Activated B cell treated with CpG ODN at 0.5 μM for 24 hours (primary cell): ENCODE measurements around the gene CCDC154. TPM values are rescaled to one million over a fixed set of nuclear protein-coding genes. Genes with fewer than 3 reads are reported as not detected.

Source experiments
- ATAC-seq: fragments of 200-7000 bp; cut with Tn5 transposase; one replicate; pipeline ENCODE4 v1.10.0; 2021; ENCODE audit warnings: low read depth, mild to moderate bottlenecking, moderate library complexity
- CTCF ChIA-PET: fragments of 350-600 bp; sonication (Branson Sonifier 250); formaldehyde crosslinking; loops from one replicate; lab custom pipeline; 2021; ENCODE audit warnings: antibody characterized with exemption; lab: Charles Lee
- POLR2A ChIA-PET: fragments of 350-600 bp; sonication (Branson Sonifier 250); formaldehyde crosslinking; loops from one replicate; lab custom pipeline; 2021; ENCODE audit warnings: antibody characterized with exemption; lab: Charles Lee
- DNase-seq: peaks from one replicate; pipeline ENCODE4 v3.0.0; 2022
- H3K27ac Mint-ChIP-seq: one replicate; pipeline ENCODE4 v1.8.0; 2020; ENCODE audit warnings: mixed read lengths
- H3K27me3 Mint-ChIP-seq: one replicate; pipeline ENCODE4 v1.8.0; 2021; ENCODE audit warnings: mixed read lengths
- H3K36me3 Mint-ChIP-seq: one replicate; pipeline ENCODE4 v1.8.0; 2021; ENCODE audit warnings: low read depth, mixed read lengths
- H3K4me1 Mint-ChIP-seq: one replicate; pipeline ENCODE4 v1.8.0; 2021; ENCODE audit warnings: mixed read lengths
- H3K4me3 Mint-ChIP-seq: one replicate; pipeline ENCODE4 v1.8.0; 2020; ENCODE audit warnings: mild to moderate bottlenecking, mixed read lengths
- H3K9me3 Mint-ChIP-seq: one replicate; pipeline ENCODE4 v1.8.0; 2020; ENCODE audit warnings: mixed read lengths
- intact Hi-C: fragments of 100-400 bp; cut with micrococcal nuclease; formaldehyde crosslinking; loops from one replicate; pipeline ENCODE4 v1.15.1; 2024
- total RNA-seq: library from RNA; stranded (reverse); gene quantifications from 2 replicates; pipeline ENCODE4 v1.2.3, GENCODE V29; 2022
- TF ChIP-seq, protein P1 (sequence below): fragments of 200-600 bp; IDR thresholded peaks from one replicate; pipeline ENCODE4 v1.8.0; 2022; ENCODE audit warnings: antibody characterized with exemption, mild to moderate bottlenecking

Gene CCDC154
- total RNA-seq, 1 donor from 2014 or later: 6.7 TPM

DNA sequence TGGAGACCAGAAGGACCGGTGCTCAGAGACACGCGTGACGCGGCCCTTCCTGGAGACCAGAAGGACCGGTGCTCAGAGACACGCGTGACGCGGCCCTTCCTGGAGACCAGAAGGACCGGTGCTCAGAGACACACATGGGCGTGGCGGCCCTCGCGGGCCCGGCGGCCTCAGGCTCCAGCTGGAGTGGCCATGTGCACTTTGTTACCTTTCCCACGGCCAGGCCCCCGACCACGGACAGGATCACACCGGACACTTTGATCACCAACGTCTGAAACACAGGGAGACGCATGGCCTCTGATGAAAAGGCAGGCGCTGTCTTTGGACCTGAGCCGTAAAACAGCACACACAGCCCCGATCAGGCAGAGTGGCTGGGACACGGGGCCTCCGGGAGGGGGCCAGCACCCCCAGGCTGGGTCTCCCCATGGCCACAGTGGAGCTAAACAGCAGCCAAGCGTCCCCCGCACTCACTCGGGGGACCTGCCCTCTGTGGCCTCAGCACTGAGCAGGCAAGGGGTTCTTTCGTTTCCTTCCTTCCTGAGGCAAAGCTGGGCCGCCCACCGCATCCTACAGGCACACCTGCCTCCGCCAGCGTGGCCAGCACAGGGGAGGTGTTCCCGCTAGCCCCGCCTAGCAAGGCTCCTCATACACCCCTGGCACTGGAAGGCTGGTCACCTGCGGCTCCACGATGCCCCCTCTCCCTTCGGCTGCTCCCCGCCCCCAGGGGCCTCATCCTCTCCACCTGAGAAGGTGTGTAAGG is 13.3 kb upstream of the CCDC154 start:
- H3K36me3 Mint-ChIP-seq: peaks cover 53% of the 10 kb centered on the region
- peak overlapping the region; percentile 36 for H3K4me3 Mint-ChIP-seq
- no peaks in the 10 kb centered on the region for H3K27me3 Mint-ChIP-seq
- H3K9me3 Mint-ChIP-seq: no peaks in the 10 kb centered on the region
- ATAC-seq: no peak
- H3K27ac Mint-ChIP-seq: peak overlapping the region; percentile 99
- TF ChIP-seq, protein P1, sequence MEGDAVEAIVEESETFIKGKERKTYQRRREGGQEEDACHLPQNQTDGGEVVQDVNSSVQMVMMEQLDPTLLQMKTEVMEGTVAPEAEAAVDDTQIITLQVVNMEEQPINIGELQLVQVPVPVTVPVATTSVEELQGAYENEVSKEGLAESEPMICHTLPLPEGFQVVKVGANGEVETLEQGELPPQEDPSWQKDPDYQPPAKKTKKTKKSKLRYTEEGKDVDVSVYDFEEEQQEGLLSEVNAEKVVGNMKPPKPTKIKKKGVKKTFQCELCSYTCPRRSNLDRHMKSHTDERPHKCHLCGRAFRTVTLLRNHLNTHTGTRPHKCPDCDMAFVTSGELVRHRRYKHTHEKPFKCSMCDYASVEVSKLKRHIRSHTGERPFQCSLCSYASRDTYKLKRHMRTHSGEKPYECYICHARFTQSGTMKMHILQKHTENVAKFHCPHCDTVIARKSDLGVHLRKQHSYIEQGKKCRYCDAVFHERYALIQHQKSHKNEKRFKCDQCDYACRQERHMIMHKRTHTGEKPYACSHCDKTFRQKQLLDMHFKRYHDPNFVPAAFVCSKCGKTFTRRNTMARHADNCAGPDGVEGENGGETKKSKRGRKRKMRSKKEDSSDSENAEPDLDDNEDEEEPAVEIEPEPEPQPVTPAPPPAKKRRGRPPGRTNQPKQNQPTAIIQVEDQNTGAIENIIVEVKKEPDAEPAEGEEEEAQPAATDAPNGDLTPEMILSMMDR: no peak
- POLR2A ChIA-PET: interaction anchor here (0.6 to 3.5 kb wide), 11 partner anchors 12 to 557 kb away, joined by 3 to 52 read pairs (median 9); partner anchors contain the start of genes CCDC154, JPT2, MAPK8IP3 and TELO2
- intact Hi-C loops: loop anchor here (1.0 to 10.0 kb wide), 4 partner anchors 12 to 157 kb away; partner anchors contain the start of genes CRAMP1, IFT140 and TELO2
- CTCF ChIA-PET: no interaction called here
- DNase-seq: no peak
- H3K4me1 Mint-ChIP-seq: peaks cover 26% of the 10 kb centered on the region

DNA sequence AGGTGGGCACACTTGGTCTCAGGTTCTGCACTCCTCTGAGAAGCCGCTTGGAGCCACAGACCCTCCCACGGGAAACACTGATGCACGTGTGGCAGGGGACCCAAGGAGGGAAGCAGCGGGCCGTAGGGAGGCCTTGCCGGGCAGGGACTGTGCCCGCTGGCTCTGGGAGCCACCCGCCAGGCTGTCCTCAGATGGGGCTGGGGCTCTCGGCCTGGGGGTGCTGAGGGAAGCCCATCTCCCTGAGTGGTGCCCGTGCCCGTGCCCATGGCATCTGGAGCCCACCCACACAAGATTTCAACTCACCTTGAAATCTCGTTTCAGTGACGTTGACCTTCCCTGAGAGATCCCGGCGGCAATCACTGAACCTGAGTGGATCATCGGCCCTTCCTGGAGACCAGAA is 12.6 kb upstream of the CCDC154 start:
- intact Hi-C loops: loop anchor here (10.0 kb wide), 1 partner anchor 158 kb away; the partner anchor contains the start of genes CRAMP1 and IFT140
- Mint-ChIP-seq H3K4me3 (no peak overlapping the region), H3K4me1 (peaks cover 26% of the 10 kb centered on the region), H3K27me3 (no peaks in the 10 kb centered on the region), H3K9me3 (no peaks in the 10 kb centered on the region), H3K27ac (no peak overlapping the region), H3K36me3 (peaks cover 53% of the 10 kb centered on the region)
- no peak for ATAC-seq
- TF ChIP-seq, protein P1: no peak
- ChIA-PET POLR2A (no interaction called here), CTCF (no interaction called here)
- no peak for DNase-seq

DNA sequence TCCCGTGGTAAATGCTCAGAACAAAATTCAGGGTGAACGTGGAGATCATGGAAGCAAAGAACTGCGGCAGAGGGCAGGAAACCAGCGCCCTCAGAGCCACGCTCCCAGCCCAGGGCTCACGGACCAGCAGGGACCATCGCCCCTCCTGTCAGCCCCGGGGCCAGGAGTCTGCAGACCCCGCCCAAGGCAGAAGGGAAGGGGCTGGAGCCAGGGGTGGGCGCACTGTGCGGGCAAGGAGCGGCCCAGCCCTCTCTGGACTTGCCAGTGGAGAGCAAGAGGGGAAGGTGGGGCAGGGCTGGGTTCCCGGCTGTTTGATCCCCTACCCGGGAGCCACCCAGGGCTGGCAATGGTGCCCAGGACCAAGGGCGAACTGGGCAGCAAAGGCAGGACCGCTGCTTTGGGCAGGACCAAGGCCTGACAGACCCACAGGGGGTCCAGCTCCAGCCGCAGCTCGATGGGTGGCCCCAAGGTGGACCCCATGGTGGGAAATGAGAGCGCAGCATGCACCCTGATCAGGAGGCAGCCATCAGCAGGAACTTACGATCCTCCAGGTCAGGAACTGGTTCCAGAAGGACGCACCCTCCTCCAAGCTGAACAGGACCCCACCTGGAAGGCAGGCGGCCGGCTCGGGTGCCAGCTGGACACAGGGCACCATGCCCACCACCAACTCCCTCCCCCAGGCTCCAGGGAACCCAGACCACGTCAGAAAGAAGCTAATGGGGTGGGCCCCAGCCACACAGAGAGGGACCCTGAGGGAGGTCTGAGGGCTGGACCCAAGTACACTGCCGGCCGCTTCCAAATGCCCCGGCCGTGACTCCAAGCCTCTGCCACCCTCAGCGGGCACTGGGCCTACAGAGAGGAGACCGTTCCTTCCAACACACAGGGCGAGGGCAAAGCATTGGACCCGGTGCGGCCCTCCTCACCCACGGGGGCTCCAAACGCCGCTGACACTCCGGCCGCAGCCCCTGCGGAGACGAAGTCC is 11.1 kb upstream of the CCDC154 start:
- intact Hi-C loops: loop anchor here (10.0 kb wide), 1 partner anchor 159 kb away; the partner anchor contains the start of genes CRAMP1 and IFT140
- Mint-ChIP-seq H3K9me3 (no peaks in the 10 kb centered on the region), H3K36me3 (peaks cover 50% of the 10 kb centered on the region), H3K4me1 (peaks cover 26% of the 10 kb centered on the region), H3K27me3 (no peaks in the 10 kb centered on the region), H3K4me3 (no peak overlapping the region), H3K27ac (no peak overlapping the region)
- ChIA-PET POLR2A (interaction anchor here (1.0 kb wide), 1 partner anchor 9 kb away, joined by 3 read pairs; no protein-coding TSS in a partner anchor), CTCF (no interaction called here)
- TF ChIP-seq, protein P1: no peak
- ATAC-seq (no peak), DNase-seq (no peak)

DNA sequence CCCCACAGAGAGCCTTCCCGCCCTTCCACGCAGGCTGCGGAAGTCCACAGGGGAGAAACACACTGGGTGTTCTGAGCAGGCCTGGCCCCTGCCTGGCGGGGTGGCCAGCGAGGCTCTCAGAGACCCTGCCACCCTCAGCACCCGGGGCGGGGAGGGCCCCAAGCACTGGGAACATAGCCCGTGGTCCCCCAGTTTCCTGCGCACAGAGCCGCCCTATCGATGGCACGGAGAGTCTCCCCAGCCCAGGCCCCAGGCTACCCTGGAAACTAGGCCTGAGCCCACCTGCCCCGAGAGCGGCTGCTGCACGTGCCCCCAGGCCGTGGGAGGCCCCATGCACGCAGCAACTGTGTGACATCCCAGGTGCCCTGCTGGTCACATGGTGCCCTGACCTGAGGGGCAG is 10.2 kb upstream of the CCDC154 start:
- no peak overlapping the region for H3K4me3 Mint-ChIP-seq
- no peak overlapping the region for H3K27ac Mint-ChIP-seq
- POLR2A ChIA-PET: no interaction called here
- TF ChIP-seq, protein P1: no peak
- H3K27me3 Mint-ChIP-seq: no peaks in the 10 kb centered on the region
- H3K36me3 Mint-ChIP-seq: peaks cover 53% of the 10 kb centered on the region
- intact Hi-C loops: loop anchor here (10.0 kb wide), 1 partner anchor 160 kb away; the partner anchor contains the start of genes CRAMP1 and IFT140
- ATAC-seq (no peak), DNase-seq (no peak)
- CTCF ChIA-PET: no interaction called here
- peaks cover 19% of the 10 kb centered on the region for H3K4me1 Mint-ChIP-seq
- H3K9me3 Mint-ChIP-seq: no peaks in the 10 kb centered on the region
